ENCODE measurements around the gene PIGBOS1.
A peak's percentile ranks its signal among the peaks of the same experiment; 100 is the strongest.
"Not testable (repeated sequence)": the region's sequence is repeated elsewhere in the genome, so short reads cannot be mapped to it uniquely, and the experiment has no call there.

Gene PIGBOS1

GRCh38 chr15:55318588-55319494 is at the start of gene PIGBOS1, which contains the start of gene PIGB:
PIGBOS1 (minus strand) TSS chr15:55319123; CDS start chr15:55317792, 1,331 bp downstream.
PIGB (plus strand) TSS chr15:55319222; CDS start chr15:55319251, 29 bp downstream.
- peak; percentile 79 for DNase-seq (ENCODE audit: low spot score)

GRCh38 chr15:55366981-55367380 is 48.1 kb upstream of the PIGBOS1 start:
- no peak for DNase-seq (ENCODE audit: low spot score)

- DNase-seq (ENCODE audit: low spot score): no peak
Observed at GRCh38 chr15:55362641-55363040, 43.7 kb upstream of the PIGBOS1 start.

GRCh38 chr15:55361048-55361447 is 42.1 kb upstream of the PIGBOS1 start:
- no peak for DNase-seq (ENCODE audit: low spot score)

GRCh38 chr15:55360256-55360655 is 41.3 kb upstream of the PIGBOS1 start:
- no peak for DNase-seq (ENCODE audit: low spot score)

GRCh38 chr15:55358471-55358870 is 39.5 kb upstream of the PIGBOS1 start:
- no peak for DNase-seq (ENCODE audit: low spot score)

GRCh38 chr15:55357774-55358173 is 38.9 kb upstream of the PIGBOS1 start:
- no peak for DNase-seq (ENCODE audit: low spot score)

- no peak for DNase-seq (ENCODE audit: low spot score)
Observed at GRCh38 chr15:55356985-55357585, 38.2 kb upstream of the PIGBOS1 start.

- DNase-seq (ENCODE audit: low spot score): no peak
Observed at GRCh38 chr15:55353025-55353424, 34.1 kb upstream of the PIGBOS1 start.

- DNase-seq (ENCODE audit: low spot score): no peak
Observed at GRCh38 chr15:55349282-55349681, 30.4 kb upstream of the PIGBOS1 start.

- no peak for DNase-seq (ENCODE audit: low spot score)
Observed at GRCh38 chr15:55348281-55348778, 29.4 kb upstream of the PIGBOS1 start.

- DNase-seq (ENCODE audit: low spot score): no peak
Observed at GRCh38 chr15:55344206-55344605, 25.3 kb upstream of the PIGBOS1 start.

GRCh38 chr15:55343168-55343567 is 24.2 kb upstream of the PIGBOS1 start:
- no peak for DNase-seq (ENCODE audit: low spot score)

GRCh38 chr15:55337160-55337559 is 18.2 kb upstream of the PIGBOS1 start:
- no peak for DNase-seq (ENCODE audit: low spot score)

- DNase-seq (ENCODE audit: low spot score): no peak
Observed at GRCh38 chr15:55334997-55335396, 16.1 kb upstream of the PIGBOS1 start.

- DNase-seq (ENCODE audit: low spot score): no peak
Observed at GRCh38 chr15:55334371-55334770, 15.4 kb upstream of the PIGBOS1 start.

- no peak for DNase-seq (ENCODE audit: low spot score)
Observed at GRCh38 chr15:55327387-55327786, 8.5 kb upstream of the PIGBOS1 start.

- DNase-seq (ENCODE audit: low spot score): no peak
Observed at GRCh38 chr15:55322467-55322866, 3.5 kb upstream of the PIGBOS1 start.

GRCh38 chr15:55320963-55321362 is 2.0 kb upstream of the PIGBOS1 start:
- no peak for DNase-seq (ENCODE audit: low spot score)

- no peak for DNase-seq (ENCODE audit: low spot score)
Observed at GRCh38 chr15:55320238-55320550, 1.3 kb upstream of the PIGBOS1 start.

GRCh38 chr15:55319537-55320237 is 764 bp upstream of the PIGBOS1 start:
- no peak for DNase-seq (ENCODE audit: low spot score)

GRCh38 chr15:55302801-55303200 is 16.1 kb downstream of the PIGBOS1 start:
- not testable (repeated sequence) for DNase-seq (ENCODE audit: low spot score)

GRCh38 chr15:55297315-55297714 is 21.6 kb downstream of the PIGBOS1 start:
- no peak for DNase-seq (ENCODE audit: low spot score)

Data from germinal center (tissue), 1 donor.